Body of pancreas (tissue), 4 donors: ENCODE measurements around the gene MND1. TPM values are rescaled to one million over a fixed set of nuclear protein-coding genes. Genes with fewer than 3 reads are reported as not detected.
A peak's percentile ranks its signal among the peaks of the same experiment; 100 is the strongest.

Experiments used
- ATAC-seq: fragments of 150-250 bp; one replicate; pipeline ENCODE4 v1.9.1; 2016
- DNase-seq, 4 donors: peaks; one replicate each; pipeline ENCODE4 v3.0.0-alpha.2; 2019
- H3K27ac ChIP-seq, 4 donors: fragments of 200-600 bp; sonication (generic); 1 replicate in 3 of 4; 2 replicates in 1 of 4; pipeline versions ENCODE4 v1.5.1 to v1.6.1; 2016 to 2019; ENCODE audit warnings: mild to moderate bottlenecking in 1 of 4, mixed read lengths in 1 of 4, moderate library complexity in 1 of 4
- H3K27me3 ChIP-seq, 2 donors: fragments of 200-600 bp; sonication (generic); one replicate each; pipeline ENCODE4 v1.6.0; 2016; ENCODE audit warnings: mild to moderate bottlenecking in 1 of 2
- H3K36me3 ChIP-seq, 2 donors: fragments of 200-600 bp; sonication (generic); replicated peaks in 1 of 2; 2 replicates each; pipeline ENCODE4 v1.5.1; 2016; ENCODE audit warnings: low read depth in 2 of 2; ENCODE audit not compliant: insufficient read depth in 1 of 2
- H3K4me1 ChIP-seq: fragments of 200-600 bp; sonication (generic); one replicate; pipeline ENCODE4 v1.6.0; 2016
- H3K4me3 ChIP-seq, 2 donors: fragments of 200-600 bp; sonication (generic); 1 replicate in 1 of 2; 2 replicates in 1 of 2; pipeline ENCODE4 v1.5.1; 2016 to 2019
- H3K9me3 ChIP-seq, 3 donors: fragments of 200-600 bp; sonication (generic); 1 replicate in 2 of 3; 2 replicates in 1 of 3; pipeline ENCODE4 v1.5.1; 2016
- CTCF ChIP-seq, 7 experiments: fragments of 450-650 bp in 4 of 7; fragments of 200-600 bp in 3 of 7; sonication (generic) in 3 of 7; IDR thresholded peaks; one replicate each; pipeline ENCODE4 v1.5.1; 2016 to 2019; ENCODE audit warnings: antibody characterized with exemption in 7 of 7
- POLR2A ChIP-seq, 3 donors: fragments of 450-650 bp; IDR thresholded peaks; one replicate each; pipeline ENCODE4 v1.6.1; 2016; ENCODE audit warnings: antibody characterized with exemption in 3 of 3, mild to moderate bottlenecking in 2 of 3
- WGBS, 2 donors: methylation state at CpG; one replicate each; pipeline ENCODE4 v1.1.5; 2017; 5-methylcytosine and 5-hydroxymethylcytosine counted together
- intact Hi-C: fragments of 100-400 bp; cut with DNase I; formaldehyde crosslinking; loops from one replicate; pipeline ENCODE4 v1.15.1; 2023
- total RNA-seq, 2 donors: library from RNA; depleted of rRNA; stranded (reverse); fragments of >200 nt; gene quantifications; one replicate each; pipeline ENCODE4 v1.1.0, GENCODE V29; 2016

Gene MND1
- total RNA-seq, 2 donors from 2014 or later, result 1.0 TPM; not detected in 1

- intact Hi-C loops, result loop anchor here (10.0 kb wide), 1 partner anchor 230 kb away; no protein-coding TSS in a partner anchor
- Histone ChIP-seq H3K27ac (no peak overlapping the region), H3K4me3 (peak overlapping the region; percentile 39 to 73), H3K9me3 (no peaks in the 10 kb centered on the region), H3K4me1 (peaks cover 22% of the 10 kb centered on the region), H3K27me3 (peaks cover 0 to 3% of the 10 kb centered on the region in 2 donors), H3K36me3 (no peaks in the 10 kb centered on the region)
- WGBS, 2 donors, result 1% methylated on average over 33 to 44 of the region's 44 CpGs
- DNase-seq (peak; percentile 29 to 45 (median 38)), ATAC-seq (peak; percentile 45)
- TF ChIP-seq CTCF (IDR thresholded peaks at IDR 0.05) (no peak), POLR2A (IDR thresholded peaks at IDR 0.05) (no peak)
Measured at GRCh38 chr4:153345012-153345981, 809 bp downstream of the MND1 start.

- no peak for DNase-seq
- Histone ChIP-seq H3K4me1 (peaks cover 22% of the 10 kb centered on the region), H3K27me3 (peaks cover 0 to 3% of the 10 kb centered on the region in 2 donors), H3K9me3 (no peaks in the 10 kb centered on the region), H3K36me3 (no peaks in the 10 kb centered on the region), H3K4me3 (no peak overlapping the region), H3K27ac (no peak overlapping the region)
- intact Hi-C loops, result loop anchor here (10.0 kb wide), 1 partner anchor 229 kb away; no protein-coding TSS in a partner anchor
- no peak for ATAC-seq
- 12 to 23% methylated on average over 2 of the region's 2 CpGs for WGBS, 2 donors
- TF ChIP-seq POLR2A (IDR thresholded peaks at IDR 0.05) (no peak), CTCF (IDR thresholded peaks at IDR 0.05) (no peak)
Measured at GRCh38 chr4:153346031-153346430, 1.5 kb downstream of the MND1 start.

- Histone ChIP-seq H3K4me1 (peaks cover 20% of the 10 kb centered on the region), H3K9me3 (no peaks in the 10 kb centered on the region), H3K27me3 (peaks cover 0 to 3% of the 10 kb centered on the region in 2 donors), H3K4me3 (no peak overlapping the region), H3K27ac (no peak overlapping the region), H3K36me3 (no peaks in the 10 kb centered on the region)
- no peak for TF ChIP-seq CTCF (IDR thresholded peaks at IDR 0.05)
- intact Hi-C loops, result loop anchor here (10.0 kb wide), 1 partner anchor 228 kb away; no protein-coding TSS in a partner anchor
- WGBS, 2 donors, result 78 to 79% methylated on average over 5 of the region's 5 CpGs
- DNase-seq (no peak), ATAC-seq (no peak)
Measured at GRCh38 chr4:153346563-153346962, 2.1 kb downstream of the MND1 start.

- Histone ChIP-seq H3K36me3 (no peaks in the 10 kb centered on the region), H3K27me3 (peaks cover 0 to 3% of the 10 kb centered on the region in 2 donors), H3K9me3 (no peaks in the 10 kb centered on the region), H3K27ac (no peak overlapping the region), H3K4me1 (peaks cover 14% of the 10 kb centered on the region), H3K4me3 (no peak overlapping the region)
- TF ChIP-seq CTCF (IDR thresholded peaks at IDR 0.05) (no peak), POLR2A (IDR thresholded peaks at IDR 0.05) (no peak)
- ATAC-seq (no peak), DNase-seq (no peak)
- intact Hi-C loops, result loop anchor here (10.0 kb wide), 1 partner anchor 228 kb away; no protein-coding TSS in a partner anchor
Measured at GRCh38 chr4:153347117-153347516, 2.6 kb downstream of the MND1 start.
